GM12891 (cell line): ENCODE data around the gene C3orf49.

ENCODE experiments used
- DNase-seq: peaks from one replicate; pipeline ENCODE4 v3.0.0; 2011; ENCODE audit warnings: low spot score; ENCODE audit not compliant: insufficient read length
- FAIRE-seq: peaks from 2 replicates; lab custom pipeline; 2011; peaks lifted over from hg19 to GRCh38; lab: Jason Lieb, UNC
- PAX5 ChIP-seq: IDR thresholded peaks from 2 replicates; pipeline ENCODE4 v1.6.1; 2011; ENCODE audit warnings: low read length, moderate library complexity, mild to moderate bottlenecking; ENCODE audit not compliant: insufficient read depth, severe bottlenecking
- POLR2A ChIP-seq: IDR thresholded peaks from 2 replicates; pipeline ENCODE4 v1.6.1; 2011; ENCODE audit warnings: low read depth, low read length, control low read depth
- POLR2AphosphoS5 ChIP-seq: IDR thresholded peaks from 2 replicates; pipeline ENCODE4 v1.6.1; 2011; ENCODE audit warnings: low read depth, low read length, control low read depth
- POU2F2 ChIP-seq: IDR thresholded peaks from 2 replicates; pipeline ENCODE4 v1.6.1; 2011; ENCODE audit warnings: low read depth, mild to moderate bottlenecking, control low read depth, low read length, moderate library complexity
- SPI1 ChIP-seq: IDR thresholded peaks from 2 replicates; pipeline ENCODE4 v1.6.1; 2011; ENCODE audit warnings: low read depth, low read length, control low read depth
- TAF1 ChIP-seq: IDR thresholded peaks from 2 replicates; pipeline ENCODE4 v1.6.1; 2011; ENCODE audit warnings: low read depth, low read length, control low read depth

The C3orf49 gene

GRCh38 chr3:63875510-63875909 lies 56.4 kb downstream of the C3orf49 start:
- FAIRE-seq = no peak
- DNase-seq = no peak
- TF ChIP-seq POU2F2 (no peak), TAF1 (no peak), POLR2AphosphoS5 (no peak), POLR2A (no peak), PAX5 (no peak), SPI1 (no peak)

- TF ChIP-seq POU2F2 = no peak
- no peak for TF ChIP-seq POLR2A
- no peak for TF ChIP-seq TAF1
- TF ChIP-seq SPI1 = no peak
- no peak for TF ChIP-seq PAX5
- TF ChIP-seq POLR2AphosphoS5 = no peak
- no peak for FAIRE-seq
- no peak for DNase-seq
Observed at GRCh38 chr3:63876260-63876659, 57.2 kb downstream of the C3orf49 start.

- DNase-seq (no peak), FAIRE-seq (no peak)
- TF ChIP-seq POU2F2 = no peak
- TF ChIP-seq PAX5 = no peak
- TF ChIP-seq POLR2A = no peak
- no peak for TF ChIP-seq TAF1
- TF ChIP-seq SPI1 = no peak
- no peak for TF ChIP-seq POLR2AphosphoS5
Observed at GRCh38 chr3:63877737-63878393, 58.8 kb downstream of the C3orf49 start.

- DNase-seq (no peak), FAIRE-seq (no peak)
- TF ChIP-seq TAF1 (no peak), POLR2AphosphoS5 (no peak), POU2F2 (no peak), POLR2A (no peak), PAX5 (no peak), SPI1 (no peak)
Observed at GRCh38 chr3:63878394-63879060, 59.4 kb downstream of the C3orf49 start.

- no peak for DNase-seq
- no peak for FAIRE-seq
- no peak for TF ChIP-seq POLR2A
- no peak for TF ChIP-seq POLR2AphosphoS5
- no peak for TF ChIP-seq PAX5
- no peak for TF ChIP-seq SPI1
- no peak for TF ChIP-seq POU2F2
- no peak for TF ChIP-seq TAF1
Observed at GRCh38 chr3:63880653-63881052, 61.6 kb downstream of the C3orf49 start.

- no peak for DNase-seq
- TF ChIP-seq POLR2A (no peak), POLR2AphosphoS5 (no peak)
- no peak for FAIRE-seq
Observed at GRCh38 chr3:63886858-63887257, 67.8 kb downstream of the C3orf49 start.

- no peak for DNase-seq
- no peak for FAIRE-seq
- TF ChIP-seq PAX5 (no peak), POU2F2 (no peak), POLR2A (no peak), TAF1 (no peak), POLR2AphosphoS5 (no peak), SPI1 (no peak)
Observed at GRCh38 chr3:63891518-63891917, 72.4 kb downstream of the C3orf49 start.

- no peak for TF ChIP-seq PAX5
- DNase-seq = no peak
- FAIRE-seq = no peak
Observed at GRCh38 chr3:63892773-63893352, 73.8 kb downstream of the C3orf49 start.

- DNase-seq (no peak), FAIRE-seq (no peak)
- no peak for TF ChIP-seq SPI1
- TF ChIP-seq PAX5 = no peak
- TF ChIP-seq POLR2AphosphoS5 = no peak
- no peak for TF ChIP-seq POLR2A
- TF ChIP-seq POU2F2 = no peak
- TF ChIP-seq TAF1 = no peak
Observed at GRCh38 chr3:63895422-63896189, 76.5 kb downstream of the C3orf49 start.

GRCh38 chr3:63896332-63897030 lies 77.4 kb downstream of the C3orf49 start:
- TF ChIP-seq PAX5 = no peak
- TF ChIP-seq POU2F2 = no peak
- no peak for TF ChIP-seq POLR2AphosphoS5
- no peak for TF ChIP-seq TAF1
- TF ChIP-seq POLR2A = no peak
- no peak for TF ChIP-seq SPI1
- DNase-seq = no peak
- FAIRE-seq = no peak
